Medulla oblongata (tissue), 1 donor: ENCODE measurements around the gene TAF1B.
"Not testable (repeated sequence)": the region's sequence is repeated elsewhere in the genome, so short reads cannot be mapped to it uniquely, and the experiment has no call there.

Source experiments
- DNase-seq: peaks from one replicate; pipeline ENCODE4 v3.0.0-alpha.2; 2015; ENCODE audit errors: extremely low spot score

The TAF1B gene

DNA sequence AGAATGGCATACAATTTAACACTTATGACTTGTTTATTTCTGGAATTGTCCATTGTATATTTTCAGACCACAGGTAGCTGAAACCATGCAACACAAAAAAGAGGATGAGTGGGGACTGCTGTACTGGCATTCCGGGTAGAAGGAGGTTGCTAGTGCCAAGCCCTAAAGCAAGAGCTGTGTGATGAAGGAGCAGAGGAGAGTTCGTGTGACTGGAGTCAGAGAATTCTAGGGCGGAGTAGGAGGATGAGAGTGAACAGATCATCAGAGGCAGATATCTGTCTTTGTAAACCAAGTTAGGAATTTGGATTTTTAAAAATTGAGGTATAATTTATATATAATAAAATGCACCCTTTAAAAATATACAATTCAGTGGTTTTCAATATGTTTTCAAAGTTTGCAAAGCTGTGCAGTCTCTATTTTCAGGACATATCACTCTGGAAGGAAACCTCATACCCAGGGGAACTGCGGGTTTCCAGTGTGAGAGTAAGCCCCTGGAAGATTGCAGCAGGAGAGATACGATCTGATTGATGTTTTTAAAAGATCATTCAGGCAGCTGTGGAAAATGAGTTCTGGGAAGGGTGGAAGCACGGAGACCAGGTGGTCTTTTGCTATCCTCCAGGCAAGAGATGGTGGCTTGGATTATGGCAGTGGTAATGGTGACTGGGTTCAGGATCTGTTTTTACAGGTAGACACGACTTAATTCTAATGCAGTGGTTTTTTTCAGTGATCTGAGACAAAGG, 36.4 kb downstream of the TAF1B start:
- DNase-seq, result no peak

DNA sequence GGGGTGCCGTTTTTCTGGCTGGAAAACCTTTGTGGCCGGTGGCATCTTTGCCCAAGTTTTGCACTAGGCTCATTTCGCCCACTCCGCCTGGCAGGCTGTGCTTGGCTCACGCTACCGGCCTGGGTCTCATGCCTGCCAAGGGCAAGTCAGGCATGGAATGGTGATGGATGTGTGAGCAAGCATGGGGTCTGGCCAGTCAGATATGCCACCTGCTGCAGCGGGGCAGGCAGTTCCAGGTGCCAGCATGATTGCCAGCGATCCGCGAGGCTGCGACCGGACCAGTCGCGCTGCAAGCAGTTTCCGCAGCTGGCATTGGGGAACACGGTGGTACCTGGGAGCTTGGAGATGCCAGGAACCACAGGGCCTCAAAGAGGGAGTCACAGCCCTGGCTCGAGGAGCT, 40.6 kb downstream of the TAF1B start:
- peak; percentile 8 for DNase-seq

GRCh38 chr2:9884436-9884835, 41.2 kb downstream of the TAF1B start:
- DNase-seq, result no peak

DNA sequence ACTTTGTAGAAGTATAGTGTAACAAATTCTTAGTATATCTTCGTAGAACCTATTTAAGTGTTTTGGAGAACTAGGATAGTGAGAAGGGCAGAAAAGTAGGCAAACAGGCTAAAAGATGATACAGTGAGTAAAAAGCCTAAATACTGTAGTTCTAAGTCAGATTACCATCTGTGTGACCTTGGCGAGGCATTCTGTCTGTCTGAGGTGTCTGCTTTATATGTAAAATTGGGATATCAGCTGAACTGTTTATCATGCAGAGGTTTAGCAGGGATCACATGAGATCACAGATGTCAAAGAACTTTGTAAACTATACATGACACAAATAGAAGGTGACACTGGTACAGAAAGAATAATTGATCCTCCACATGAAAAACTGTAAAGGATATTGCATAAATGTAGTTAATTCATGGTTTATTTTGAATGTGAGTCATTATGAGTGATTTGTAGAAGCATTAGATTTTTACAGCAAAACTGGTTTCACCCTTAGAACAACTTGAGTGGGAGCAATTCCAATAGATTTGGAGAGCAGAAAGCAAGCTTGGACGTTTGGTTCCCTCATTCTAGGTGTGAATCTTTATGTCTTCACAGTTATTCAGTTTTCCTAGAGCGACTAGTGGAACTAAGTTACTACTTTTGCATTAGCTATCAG, 41.9 kb downstream of the TAF1B start:
- no peak for DNase-seq

DNA sequence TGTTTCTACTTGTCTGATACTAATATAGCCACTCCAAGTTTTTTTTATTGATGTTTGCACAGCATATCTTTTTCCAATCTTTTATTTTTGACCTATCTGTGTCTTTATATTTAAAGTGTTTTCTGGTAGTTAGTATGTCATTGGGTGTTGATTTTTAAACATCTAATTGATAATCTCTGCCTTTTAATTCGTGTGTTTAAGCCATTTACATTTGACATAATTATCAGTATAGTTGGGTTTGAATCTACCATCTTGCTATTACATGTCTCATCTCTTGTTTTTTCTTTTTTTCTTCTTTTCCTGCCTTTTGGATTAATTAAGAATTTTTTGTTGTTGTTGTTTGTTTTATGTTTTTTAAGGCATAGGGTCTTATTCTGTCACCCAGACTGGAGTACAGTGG, 44.2 kb downstream of the TAF1B start:
- no peak for DNase-seq

DNA sequence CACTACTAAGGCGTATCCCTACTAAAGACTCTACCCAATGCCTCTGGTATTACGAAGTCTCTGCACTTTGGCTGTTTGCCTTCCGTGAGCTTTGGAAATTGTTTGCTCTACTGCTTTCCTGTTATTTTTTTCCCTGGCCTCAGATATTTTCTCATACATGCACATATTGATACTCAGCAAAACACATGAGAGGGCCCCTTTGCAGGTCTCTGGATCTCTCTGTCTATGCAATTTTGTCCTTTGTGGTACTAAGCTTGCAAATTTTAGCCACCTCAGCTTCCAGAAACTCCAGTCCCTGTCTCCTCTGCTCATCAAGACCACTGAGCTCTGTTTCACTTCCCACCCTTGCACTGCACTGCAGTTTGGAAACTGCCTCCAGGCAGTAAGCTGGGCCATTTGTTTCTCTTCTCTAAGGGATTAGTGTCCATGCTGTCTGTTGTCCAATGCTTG, 46.6 kb downstream of the TAF1B start:
- peak; percentile 7 for DNase-seq

DNA sequence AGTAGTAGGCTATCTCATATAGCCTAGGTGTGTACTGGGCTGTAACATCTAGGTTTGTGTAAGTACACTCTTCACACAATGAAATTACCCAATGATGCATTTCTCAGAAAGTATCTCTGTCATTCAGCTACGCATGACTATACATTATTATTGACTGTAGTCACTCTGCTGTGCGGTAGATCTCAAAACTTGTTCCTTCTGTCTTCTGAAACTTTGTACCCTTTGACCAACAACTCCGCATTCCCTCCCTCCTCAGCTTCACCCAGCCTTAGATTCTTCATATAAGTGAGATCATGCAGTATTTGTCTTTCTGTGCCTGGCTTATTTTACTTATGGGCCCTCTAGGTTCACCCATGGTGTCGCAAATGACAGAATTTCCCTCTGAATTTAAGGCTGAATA, 49.0 kb downstream of the TAF1B start:
- DNase-seq, result no peak

GRCh38 chr2:9895669-9896590, 52.7 kb downstream of the TAF1B start:
- DNase-seq, result peak; percentile 3

- DNase-seq, result peak; percentile 51
These were observed 54.1 kb downstream of the TAF1B start for GRCh38 chr2:9897331-9897737.

DNA sequence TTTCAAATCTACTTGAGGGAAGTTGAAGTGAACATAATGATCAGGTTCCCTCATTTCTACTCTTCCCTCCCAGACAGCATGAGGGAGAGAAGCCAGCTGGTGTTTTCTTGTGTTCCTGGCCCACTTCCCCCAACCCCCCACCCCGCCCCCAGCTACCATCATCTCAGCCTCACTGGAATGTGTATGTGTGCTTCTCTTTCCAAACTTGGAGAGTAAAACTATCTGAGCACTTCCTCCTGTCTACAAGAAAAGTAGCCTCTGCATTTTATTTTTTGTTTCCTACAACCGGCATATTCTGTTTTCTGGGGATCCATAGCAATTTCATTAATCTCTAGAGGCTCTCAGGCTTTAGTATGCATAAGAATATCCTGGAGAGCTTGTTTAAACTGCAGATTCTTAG, 54.6 kb downstream of the TAF1B start:
- DNase-seq, result no peak

DNA sequence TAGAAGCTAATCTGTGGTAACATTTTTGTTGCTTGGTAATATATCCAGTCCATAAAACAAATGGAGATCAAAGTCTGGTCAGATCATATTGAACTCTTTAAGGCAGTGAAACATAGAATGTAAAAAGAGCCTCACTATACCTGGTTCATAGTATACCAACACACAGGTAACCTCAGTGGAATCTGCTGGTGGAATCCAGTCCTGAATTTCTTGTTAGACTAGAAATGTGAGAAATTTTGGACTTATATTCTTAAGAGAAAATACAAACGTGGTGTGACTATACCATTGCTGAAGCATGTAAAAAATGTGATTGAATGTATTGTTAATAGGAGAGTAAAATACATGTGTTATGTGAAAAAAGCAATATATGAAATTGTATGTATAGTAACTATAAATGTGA, 62.1 kb downstream of the TAF1B start:
- no peak for DNase-seq

- no peak for DNase-seq
These were observed 64.1 kb downstream of the TAF1B start for GRCh38 chr2:9907402-9907801.

GRCh38 chr2:9908639-9909038, 65.4 kb downstream of the TAF1B start:
- DNase-seq, result no peak

DNA sequence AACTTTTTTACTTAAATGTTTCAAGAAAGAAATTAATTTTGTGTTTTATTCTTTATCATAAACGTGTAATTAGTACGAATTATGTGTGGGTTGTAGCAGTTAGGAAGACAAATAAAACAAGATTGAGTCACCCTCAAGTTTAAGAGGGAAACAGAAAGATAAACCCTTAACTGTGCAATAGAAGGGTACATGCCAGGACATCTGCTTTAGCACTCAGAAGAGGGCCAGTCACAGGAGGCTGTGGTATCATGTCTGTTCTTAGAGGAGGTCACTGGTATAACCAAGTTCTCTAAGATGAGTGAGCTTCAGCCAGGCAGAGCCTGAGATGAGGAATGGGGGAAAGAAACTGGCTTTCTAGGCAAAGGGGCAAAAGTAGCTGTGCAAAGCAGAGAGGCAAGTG, 65.8 kb downstream of the TAF1B start:
- DNase-seq, result no peak

- DNase-seq, result no peak
These were observed 67.4 kb downstream of the TAF1B start for GRCh38 chr2:9910699-9911098.

GRCh38 chr2:9912468-9912867, 69.2 kb downstream of the TAF1B start:
- DNase-seq, result no peak

DNA sequence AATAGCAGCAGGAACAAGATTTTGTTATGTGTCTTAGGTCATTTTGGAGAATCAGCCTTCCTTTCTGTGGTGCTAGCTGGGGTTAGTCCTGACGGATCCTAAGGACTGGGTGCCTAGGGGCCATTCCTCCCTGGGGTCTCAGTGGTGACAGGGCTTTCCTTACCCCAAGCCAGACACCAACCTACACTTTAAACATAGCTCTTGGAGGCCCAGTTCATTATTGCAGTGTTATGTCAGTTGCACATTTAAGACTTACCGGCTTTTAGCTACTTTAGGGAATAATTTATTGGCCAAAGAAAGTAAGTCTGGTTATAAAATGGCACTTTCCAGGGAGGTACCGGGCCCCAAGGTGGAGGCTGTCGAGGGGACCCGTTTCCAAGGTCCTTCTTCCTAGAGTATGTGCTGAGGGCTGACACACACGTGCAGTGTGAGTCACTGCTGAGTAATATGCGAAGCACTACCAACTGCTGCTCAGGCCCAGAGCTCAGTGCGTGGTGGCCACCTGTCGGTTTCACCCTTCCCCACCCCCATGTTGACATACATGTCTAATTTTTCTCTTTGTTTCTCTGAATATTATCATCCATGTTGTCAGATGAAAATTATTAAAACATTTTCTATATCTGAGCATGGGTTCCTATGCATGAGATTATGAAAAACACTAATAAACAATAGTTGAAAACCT, 71.3 kb downstream of the TAF1B start:
- DNase-seq, result no peak

GRCh38 chr2:9918275-9918674, 75.0 kb downstream of the TAF1B start:
- no peak for DNase-seq

GRCh38 chr2:9919512-9919911, 76.2 kb downstream of the TAF1B start:
- DNase-seq, result peak; percentile 4

DNA sequence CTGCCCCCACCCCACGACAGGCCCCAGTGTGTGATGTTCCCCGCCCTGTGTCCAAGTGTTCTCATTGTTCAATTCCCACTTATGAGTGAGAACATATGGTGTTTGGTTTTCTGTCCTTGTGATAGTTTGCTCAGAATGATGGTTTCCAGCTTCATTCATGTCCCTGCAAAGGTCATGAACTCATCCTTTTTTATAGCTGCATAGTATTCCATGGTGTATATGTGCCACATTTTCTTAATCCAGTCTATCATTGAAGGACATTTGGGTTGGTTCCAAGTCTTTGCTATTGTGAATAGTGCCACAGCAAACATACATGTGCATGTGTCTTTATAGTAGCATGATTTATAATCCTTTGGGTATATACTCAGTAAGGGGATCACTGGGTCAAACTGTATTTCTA, 83.7 kb downstream of the TAF1B start:
- DNase-seq, result not testable (repeated sequence)

DNA sequence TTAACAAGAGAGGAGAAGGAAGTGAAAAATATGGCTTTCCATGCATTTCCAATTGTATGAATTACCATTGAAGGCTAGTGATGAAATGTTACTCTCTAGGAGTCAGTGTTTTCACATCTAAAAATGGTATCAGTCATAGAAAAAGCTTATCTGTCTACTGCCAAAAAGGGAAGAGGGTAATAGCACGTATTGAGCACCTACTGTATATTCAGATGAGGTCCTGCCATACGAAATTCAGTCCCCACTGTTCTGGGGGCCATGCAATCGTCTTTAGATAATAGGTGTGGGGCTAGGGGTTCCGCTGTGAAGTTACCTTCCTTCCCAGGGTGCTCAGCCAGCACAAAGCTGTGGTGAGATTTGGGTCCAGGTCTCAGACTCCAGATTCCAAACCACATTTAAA, 94.0 kb downstream of the TAF1B start:
- no peak for DNase-seq

DNA sequence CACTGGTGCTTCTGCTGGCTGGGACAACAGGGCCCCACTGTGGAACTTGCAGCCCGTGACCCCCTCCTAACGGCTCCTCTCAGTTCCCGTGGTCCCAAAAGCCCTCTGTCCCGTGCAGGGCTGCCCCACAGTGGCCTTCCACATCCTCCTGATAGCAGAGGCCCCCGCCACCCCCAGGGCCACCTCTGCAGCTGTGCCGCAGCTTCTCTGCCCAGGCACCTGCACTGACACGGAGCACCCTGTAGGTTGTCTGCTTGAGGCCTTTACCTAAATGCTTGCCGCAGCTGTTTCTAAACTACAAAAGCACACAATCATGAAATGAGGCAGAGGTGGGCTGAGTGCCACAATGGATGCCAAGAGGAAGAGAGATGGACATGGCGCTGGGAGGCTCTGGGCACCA, 94.7 kb downstream of the TAF1B start:
- no peak for DNase-seq
